GM18861 (cell line): ENCODE measurements around the gene NLE1.
"Not testable (repeated sequence)": the region's sequence is repeated elsewhere in the genome, so short reads cannot be mapped to it uniquely, and the experiment has no call there.

ENCODE experiments used
- ATAC-seq: cut with Tn5 transposase; IDR thresholded peaks from one replicate; pipeline ENCODE4 v1.9.1; 2021; ENCODE audit not compliant: unreplicated experiment

NLE1 gene

GRCh38 chr17:35141681-35142466 is at the start of gene NLE1:
TSS of gene NLE1 (minus strand) at chr17:35142303. CDS start at chr17:35142275, 28 bp downstream.
- no peak for ATAC-seq

- no peak for ATAC-seq
These were observed 49.0 kb upstream of the NLE1 start for GRCh38 chr17:35191001-35191695.

GRCh38 chr17:35189291-35189690 is 47.2 kb upstream of the NLE1 start:
- no peak for ATAC-seq

GRCh38 chr17:35188111-35188510 is 46.0 kb upstream of the NLE1 start:
- no peak for ATAC-seq

DNA sequence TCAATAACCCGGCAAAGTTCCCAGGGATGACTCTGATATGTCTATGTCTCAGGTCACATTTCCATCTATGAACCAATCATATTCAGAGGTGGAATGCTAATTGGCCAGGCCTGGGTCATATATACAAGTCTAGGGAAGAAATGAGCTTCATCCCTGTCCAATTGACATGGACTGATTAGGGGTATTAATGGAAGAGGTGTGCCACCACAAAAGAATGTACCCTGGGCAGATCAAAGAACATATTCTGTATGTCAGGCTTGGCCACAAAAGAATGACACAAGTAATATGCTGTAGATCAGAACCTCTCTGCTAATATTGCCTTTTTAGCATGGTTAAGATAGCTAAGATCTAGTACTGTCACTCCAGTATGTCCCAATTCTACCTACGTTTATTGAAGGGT is 45.4 kb upstream of the NLE1 start:
- ATAC-seq, result no peak

GRCh38 chr17:35185849-35186248 is 43.7 kb upstream of the NLE1 start:
- no peak for ATAC-seq

DNA sequence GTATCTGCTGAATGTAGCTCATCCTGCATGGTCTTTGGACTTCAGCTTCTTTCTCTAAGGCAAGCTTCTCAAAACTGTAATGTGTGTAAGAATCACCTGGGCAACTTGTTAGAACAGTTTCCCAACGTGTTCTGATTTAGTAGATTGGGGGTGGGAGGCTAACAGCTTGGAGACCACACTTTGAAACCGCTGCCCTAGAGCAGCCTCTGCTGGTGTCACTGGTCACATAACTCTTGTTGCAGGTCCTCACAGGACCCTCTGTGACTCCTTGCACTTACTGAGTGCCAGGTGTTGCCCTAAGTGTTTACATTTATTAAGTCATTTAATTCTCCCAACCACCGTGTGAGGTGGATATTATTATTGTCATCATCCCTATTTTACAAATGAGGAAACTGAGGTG is 42.2 kb upstream of the NLE1 start:
- ATAC-seq, result no peak

GRCh38 chr17:35183332-35183731 is 41.2 kb upstream of the NLE1 start:
- ATAC-seq, result no peak

GRCh38 chr17:35179379-35179778 is 37.3 kb upstream of the NLE1 start:
- ATAC-seq, result not testable (repeated sequence)

GRCh38 chr17:35176897-35177296 is 34.8 kb upstream of the NLE1 start:
- ATAC-seq, result no peak

GRCh38 chr17:35175638-35176415 is 33.7 kb upstream of the NLE1 start:
- ATAC-seq, result no peak

- no peak for ATAC-seq
These were observed 32.8 kb upstream of the NLE1 start for GRCh38 chr17:35174835-35175334.

DNA sequence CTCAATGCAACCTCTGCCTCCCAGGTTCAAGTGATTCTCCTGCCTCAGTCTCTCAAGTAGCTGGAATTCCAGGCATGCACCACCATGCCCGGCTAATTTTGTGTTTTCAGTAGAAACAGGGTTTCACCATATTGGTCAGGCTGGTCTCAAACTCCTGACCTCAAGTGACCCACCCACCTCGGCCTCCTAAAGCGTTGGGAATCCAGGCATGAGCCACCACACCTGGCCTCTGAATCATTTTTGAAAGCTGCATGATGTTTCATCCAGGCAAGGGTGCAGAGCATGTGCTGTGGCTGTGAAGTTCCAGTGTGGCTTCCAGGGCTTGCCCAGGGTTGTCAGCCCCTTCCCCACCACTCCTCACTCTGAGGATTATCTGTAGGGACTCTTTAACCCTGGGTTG is 30.2 kb upstream of the NLE1 start:
- not testable (repeated sequence) for ATAC-seq

DNA sequence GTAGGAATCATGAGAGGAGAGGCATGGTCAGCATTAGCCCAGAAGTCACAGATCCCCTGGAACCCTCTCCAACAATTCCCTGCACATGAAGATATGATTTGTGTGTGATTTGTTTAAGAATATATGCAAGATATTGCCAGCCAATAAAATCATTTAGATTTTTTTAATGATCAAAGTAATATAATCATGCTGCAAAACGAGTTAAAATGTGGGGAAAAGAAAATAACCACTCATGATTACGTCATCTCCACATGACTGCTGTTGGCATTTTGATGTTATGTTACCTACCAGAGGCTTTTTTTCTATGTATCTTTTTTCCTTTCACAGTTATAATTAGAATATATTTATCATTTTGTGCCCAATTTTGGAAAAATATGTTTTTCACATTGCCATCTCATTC is 29.7 kb upstream of the NLE1 start:
- ATAC-seq, result no peak

DNA sequence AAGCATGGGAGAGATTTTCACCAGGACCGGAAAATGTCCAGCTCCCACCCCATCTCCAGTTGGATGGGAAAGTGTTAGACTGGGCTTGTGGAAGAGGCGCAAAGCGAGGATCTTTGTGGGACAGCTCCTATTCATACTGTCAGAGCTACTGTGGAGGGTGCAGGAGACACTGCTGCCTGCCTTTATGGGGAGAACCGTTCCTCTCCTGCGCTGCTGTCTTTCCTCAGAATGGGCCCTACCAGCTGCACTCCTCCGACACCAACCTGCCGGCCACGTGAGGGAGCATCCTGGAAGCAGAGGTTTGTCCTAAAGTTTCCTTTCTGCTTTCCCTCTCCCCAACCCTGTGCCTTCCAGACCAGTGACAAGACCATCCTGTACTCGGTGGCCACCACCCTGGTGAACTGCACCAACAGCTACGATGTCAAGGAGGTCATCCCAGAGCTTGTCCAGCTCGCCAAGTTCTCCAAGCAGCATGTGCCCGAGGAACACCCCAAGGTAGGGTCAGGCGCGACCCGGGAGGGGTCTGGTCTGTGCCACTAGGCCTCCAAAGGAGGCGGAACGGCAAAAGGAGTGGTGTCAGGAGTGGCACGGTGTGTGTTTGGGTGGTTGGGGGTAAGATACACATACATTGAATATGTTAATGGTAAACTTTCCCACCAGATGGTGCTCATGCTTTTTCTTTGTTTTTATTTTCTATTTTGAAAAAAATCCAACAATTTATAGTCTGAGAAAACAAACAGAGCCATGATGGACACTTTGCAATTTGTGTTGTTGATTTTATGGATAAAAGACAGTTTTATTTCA is 29.1 kb upstream of the NLE1 start:
- no peak for ATAC-seq

DNA sequence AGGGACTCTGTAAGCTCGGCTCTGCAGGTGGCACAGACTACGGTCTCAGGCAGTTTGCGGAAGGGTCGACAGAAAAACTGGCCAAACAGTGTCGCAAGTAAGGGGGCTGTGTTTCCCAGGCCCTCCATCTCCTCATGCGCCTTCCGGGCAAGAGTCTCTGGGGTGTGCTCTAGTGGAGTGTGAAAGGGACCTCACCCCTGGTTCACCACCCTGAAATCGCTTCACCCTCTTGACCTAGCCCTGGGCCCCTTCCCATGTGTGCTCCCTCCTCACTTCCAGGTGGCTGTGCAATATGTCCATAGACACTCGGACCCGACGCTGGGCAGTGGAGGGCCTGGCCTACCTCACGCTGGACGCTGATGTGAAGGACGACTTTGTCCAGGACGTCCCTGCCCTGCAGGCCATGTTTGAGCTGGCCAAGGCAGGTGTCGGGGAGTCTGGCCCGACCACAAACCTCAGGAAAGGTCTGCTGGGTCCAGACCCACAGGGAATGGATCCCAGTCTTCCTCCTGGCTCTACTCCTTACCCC is 27.8 kb upstream of the NLE1 start:
- no peak for ATAC-seq

DNA sequence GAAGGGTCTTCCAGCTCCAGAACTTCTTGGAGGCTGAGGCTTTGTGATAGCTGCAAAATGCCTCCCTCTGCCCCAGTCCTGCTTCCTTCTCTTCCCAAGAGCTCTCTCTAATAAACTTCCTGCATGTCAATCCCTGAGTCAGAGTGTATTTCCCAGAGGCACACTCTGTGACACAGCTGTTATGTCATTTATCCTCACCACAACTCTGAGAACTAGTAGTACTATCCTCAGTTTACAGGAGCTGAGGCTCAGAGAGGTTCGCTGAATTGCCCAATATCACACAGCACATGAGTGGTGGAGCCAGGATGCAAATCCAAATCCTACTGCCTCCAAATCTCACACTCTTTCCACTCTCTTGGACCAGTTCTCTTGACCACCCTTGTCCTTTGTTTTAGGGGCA is 25.6 kb upstream of the NLE1 start:
- ATAC-seq, result no peak

GRCh38 chr17:35167046-35167445 is 24.9 kb upstream of the NLE1 start:
- no peak for ATAC-seq

DNA sequence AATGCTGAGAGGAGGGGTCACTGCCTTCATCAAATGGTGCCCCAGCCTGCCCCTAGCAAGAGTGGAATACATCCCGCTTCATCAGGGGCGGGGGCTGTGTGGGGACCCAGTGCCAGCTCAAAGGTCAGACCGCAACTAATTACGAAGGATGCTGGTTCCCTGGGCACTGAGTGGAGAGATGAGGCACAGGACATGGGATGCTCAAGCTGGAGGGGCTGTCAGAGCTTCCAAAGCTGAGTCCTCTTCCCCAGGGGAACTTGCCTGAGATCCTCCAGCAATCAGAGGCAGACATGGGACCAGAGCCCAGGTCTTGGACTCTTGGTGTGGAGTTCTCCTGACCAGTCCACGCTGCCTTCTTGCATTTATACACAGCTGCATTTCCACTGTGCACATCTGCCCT is 24.4 kb upstream of the NLE1 start:
- ATAC-seq, result no peak

- ATAC-seq, result no peak
These were observed 22.6 kb upstream of the NLE1 start for GRCh38 chr17:35164716-35165115.

DNA sequence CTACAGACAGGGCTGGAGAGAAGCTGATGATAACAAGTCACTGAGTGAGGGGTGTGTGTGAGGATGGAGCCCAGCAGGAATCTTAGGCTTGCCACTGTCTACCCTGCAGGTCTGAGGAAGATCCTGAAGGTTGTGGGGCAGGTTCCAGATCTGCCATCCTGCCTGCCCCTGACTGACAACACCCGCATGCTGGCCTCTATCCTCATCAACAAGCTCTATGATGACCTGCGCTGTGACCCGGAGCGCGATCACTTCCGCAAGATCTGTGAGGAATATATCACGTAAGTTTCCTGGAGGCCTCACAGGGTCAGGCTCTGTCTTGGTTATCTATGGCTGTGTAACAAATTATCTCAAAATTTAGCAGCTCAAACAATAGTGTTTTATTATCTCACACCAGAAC is 21.8 kb upstream of the NLE1 start:
- no peak for ATAC-seq
